ENCODE measurements around the gene CAPRIN1. TPM values are rescaled to one million over a fixed set of nuclear protein-coding genes. Genes with fewer than 3 reads are reported as not detected.
A peak's percentile ranks its signal among the peaks of the same experiment; 100 is the strongest.

Gene CAPRIN1
- polyA plus RNA-seq, 3 donors: 50.4 to 81.5 (median 59.2) TPM

GRCh38 chr11:34049028-34049427 is 2.5 kb upstream of the CAPRIN1 start:
- Histone ChIP-seq H3K27ac (ENCODE audit: low read depth in 1 of 2, low read length in 2 of 2) (no peak overlapping the region), H3K4me1 (ENCODE audit: control insufficient read depth in 1 of 2, insufficient read depth in 2 of 2, low read length in 2 of 2) (peaks cover 23 to 38% of the 10 kb centered on the region in 2 donors), H3K79me2 (ENCODE audit: insufficient read depth, low read length) (peaks cover 25% of the 10 kb centered on the region), H2AFZ (ENCODE audit: insufficient read depth, low read depth, low read length, poor library complexity, severe bottlenecking) (peak overlapping the region; percentile 23), H3K27me3 (ENCODE audit: control insufficient read depth in 2 of 2, insufficient read depth in 2 of 2, low read length in 2 of 2) (no peaks in the 10 kb centered on the region), H4K20me1 (ENCODE audit: insufficient read depth, low read length) (peaks cover 7% of the 10 kb centered on the region), H3K4me3 (replicated peaks in 1 of 3; ENCODE audit: low read depth in 2 of 3, low read length in 3 of 3) (no peak overlapping the region), H3K9me3 (replicated peaks in 1 of 2; ENCODE audit: control insufficient read depth in 1 of 2, insufficient read depth in 1 of 2, low read length in 2 of 2) (no peaks in the 10 kb centered on the region), H3K4me2 (replicated peaks; ENCODE audit: extremely low read depth, low read length, poor library complexity, severe bottlenecking) (no peak overlapping the region), H3K36me3 (replicated peaks in 1 of 2; ENCODE audit: control insufficient read depth in 1 of 2, insufficient read depth in 2 of 2, low read length in 2 of 2) (no peaks in the 10 kb centered on the region), H3K9ac (ENCODE audit: insufficient read depth, low read length, poor library complexity, severe bottlenecking) (no peak overlapping the region)
- Mint-ChIP-seq H3K27me3 (ENCODE audit: low read depth in 3 of 3) (peaks cover 0 to 2% (median 1%) of the 10 kb centered on the region in 3 donors), H3K4me1 (peaks cover 38% of the 10 kb centered on the region), H3K4me3 (no peak overlapping the region), H3K9me3 (peaks cover 0 to 3% (median 0%) of the 10 kb centered on the region in 7 donors), H3K36me3 (no peaks in the 10 kb centered on the region), H3K27ac (no peak overlapping the region)
- WGBS (ENCODE audit: insufficient coverage): 86% methylated on average over 1 of the region's 4 CpGs
- TF ChIP-seq CTCF (IDR thresholded peaks at IDR 0.05): no peak
- DNase-seq: peak in 2 of 3 donors; percentile 12 to 28
- intact Hi-C loops (cut with micrococcal nuclease): no loop called here

- peaks cover 16 to 39% of the 10 kb centered on the region in 2 donors for H3K4me1 ChIP-seq (ENCODE audit: control insufficient read depth in 1 of 2, insufficient read depth in 2 of 2, low read length in 2 of 2)
- no peak for TF ChIP-seq CTCF (IDR thresholded peaks at IDR 0.05)
- H4K20me1 ChIP-seq (ENCODE audit: insufficient read depth, low read length): peaks cover 24% of the 10 kb centered on the region
- peak overlapping the region; percentile 71 to 100 (median 79) for H3K4me3 ChIP-seq (replicated peaks in 1 of 3; ENCODE audit: low read depth in 2 of 3, low read length in 3 of 3)
- H3K27ac ChIP-seq (ENCODE audit: low read depth in 1 of 2, low read length in 2 of 2): peak overlapping the region; percentile 91 to 99
- peaks cover 3 to 9% of the 10 kb centered on the region in 2 donors for H3K36me3 Mint-ChIP-seq
- H3K36me3 ChIP-seq (replicated peaks in 1 of 2; ENCODE audit: control insufficient read depth in 1 of 2, insufficient read depth in 2 of 2, low read length in 2 of 2): peaks cover 5 to 10% of the 10 kb centered on the region in 2 donors
- H3K4me1 Mint-ChIP-seq: peaks cover 36% of the 10 kb centered on the region
- H3K9me3 ChIP-seq (replicated peaks in 1 of 2; ENCODE audit: control insufficient read depth in 1 of 2, insufficient read depth in 1 of 2, low read length in 2 of 2): no peaks in the 10 kb centered on the region
- H3K27me3 Mint-ChIP-seq (ENCODE audit: low read depth in 3 of 3): peaks cover 0 to 2% (median 1%) of the 10 kb centered on the region in 3 donors
- H3K9me3 Mint-ChIP-seq: peaks cover 0 to 3% (median 0%) of the 10 kb centered on the region in 7 donors
- peak overlapping the region; percentile 90 to 97 (median 94) for H3K27ac Mint-ChIP-seq
- DNase-seq: no peak
- H3K4me3 Mint-ChIP-seq: peak overlapping the region; percentile 68 to 77
- 0% methylated on average over 5 of the region's 14 CpGs for WGBS (ENCODE audit: insufficient coverage)
- H3K27me3 ChIP-seq (ENCODE audit: control insufficient read depth in 2 of 2, insufficient read depth in 2 of 2, low read length in 2 of 2): no peaks in the 10 kb centered on the region
- peak overlapping the region; percentile 99 for H3K9ac ChIP-seq (ENCODE audit: insufficient read depth, low read length, poor library complexity, severe bottlenecking)
- H2AFZ ChIP-seq (ENCODE audit: insufficient read depth, low read depth, low read length, poor library complexity, severe bottlenecking): peak overlapping the region; percentile 88
- H3K79me2 ChIP-seq (ENCODE audit: insufficient read depth, low read length): peaks cover 42% of the 10 kb centered on the region
- intact Hi-C loops (cut with micrococcal nuclease): loop anchor here (2.0 to 10.0 kb wide), 4 partner anchors 53 to 796 kb away; partner anchors contain the start of genes NAT10 (in 2 of the 2) and HIPK3 (in 1 of the 2)
- peak overlapping the region; percentile 85 for H3K4me2 ChIP-seq (replicated peaks; ENCODE audit: extremely low read depth, low read length, poor library complexity, severe bottlenecking)
These were observed 766 bp upstream of the CAPRIN1 start for GRCh38 chr11:34050581-34051348.
